Lower leg skin (tissue), 3 donors: ENCODE data around the gene TTC5.

Experiments
- CTCF ChIP-seq, 3 donors: fragments of 450-650 bp; IDR thresholded peaks; one replicate each; pipeline ENCODE4 v1.5.1; 2016; ENCODE audit warnings: antibody characterized with exemption in 3 of 3, mild to moderate bottlenecking in 3 of 3, moderate library complexity in 2 of 3
- POLR2A ChIP-seq, 2 donors: fragments of 450-650 bp; IDR thresholded peaks; one replicate each; pipeline ENCODE4 v1.6.1; 2016 to 2017; ENCODE audit warnings: antibody characterized with exemption in 2 of 2, mild to moderate bottlenecking in 1 of 2, moderate library complexity in 1 of 2

GRCh38 chr14:20333494-20333841, 27.7 kb upstream of the TTC5 start:
- TF ChIP-seq CTCF (IDR thresholded peaks at IDR 0.05), result no peak
- no peak for TF ChIP-seq POLR2A (IDR thresholded peaks at IDR 0.05)
